Raji (cell line): Measurements from ENCODE around the gene PRRC2B.

Experiments used
- POLR2A ChIP-seq: IDR thresholded peaks from 2 replicates; pipeline ENCODE4 v1.6.1; 2011; ENCODE audit warnings: low read depth, low read length, control low read depth; ENCODE audit not compliant: insufficient read depth

PRRC2B gene

GRCh38 chr9:131481441-131482342 lies 87.8 kb downstream of the PRRC2B start:
- TF ChIP-seq POLR2A, result no peak

GRCh38 chr9:131482343-131483006 lies 88.6 kb downstream of the PRRC2B start:
- TF ChIP-seq POLR2A, result no peak

- TF ChIP-seq POLR2A, result no peak
Observed at GRCh38 chr9:131483319-131484050, 89.6 kb downstream of the PRRC2B start.

GRCh38 chr9:131484051-131484445 lies 90.2 kb downstream of the PRRC2B start:
- no peak for TF ChIP-seq POLR2A

DNA sequence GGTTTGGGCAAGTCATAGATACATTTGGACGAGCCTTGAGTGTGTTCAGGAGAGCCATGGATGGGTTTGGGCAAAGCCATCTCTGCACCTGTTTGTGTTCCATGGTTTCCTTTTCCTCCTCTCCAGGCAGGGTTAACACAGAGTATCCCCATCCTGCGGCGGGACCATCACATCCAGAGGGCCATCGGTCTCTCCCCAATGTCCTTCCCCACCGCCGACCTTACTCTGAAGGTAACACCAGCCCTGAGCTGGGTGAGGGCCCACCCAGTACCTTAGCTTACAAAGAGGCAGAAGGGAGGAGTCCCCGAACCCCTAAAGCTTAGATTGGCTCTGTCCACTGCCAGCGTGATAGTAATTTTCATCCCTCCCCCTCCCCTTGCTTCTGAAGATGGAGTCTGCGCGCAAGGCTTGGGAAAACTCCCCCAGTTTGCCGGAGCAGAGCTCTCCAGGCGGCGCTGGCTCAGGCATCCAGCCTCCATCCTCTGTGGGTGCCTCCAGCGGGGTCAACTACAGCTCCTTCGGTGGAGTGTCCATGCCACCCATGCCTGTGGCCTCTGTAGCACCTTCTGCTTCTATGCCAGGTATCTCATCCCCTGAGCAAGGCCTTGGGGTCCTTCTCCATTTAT lies 90.8 kb downstream of the PRRC2B start:
- TF ChIP-seq POLR2A, result no peak

- no peak for TF ChIP-seq POLR2A
Observed at GRCh38 chr9:131485206-131485605, 91.3 kb downstream of the PRRC2B start.

GRCh38 chr9:131485728-131486422 lies 92.0 kb downstream of the PRRC2B start:
- no peak for TF ChIP-seq POLR2A

DNA sequence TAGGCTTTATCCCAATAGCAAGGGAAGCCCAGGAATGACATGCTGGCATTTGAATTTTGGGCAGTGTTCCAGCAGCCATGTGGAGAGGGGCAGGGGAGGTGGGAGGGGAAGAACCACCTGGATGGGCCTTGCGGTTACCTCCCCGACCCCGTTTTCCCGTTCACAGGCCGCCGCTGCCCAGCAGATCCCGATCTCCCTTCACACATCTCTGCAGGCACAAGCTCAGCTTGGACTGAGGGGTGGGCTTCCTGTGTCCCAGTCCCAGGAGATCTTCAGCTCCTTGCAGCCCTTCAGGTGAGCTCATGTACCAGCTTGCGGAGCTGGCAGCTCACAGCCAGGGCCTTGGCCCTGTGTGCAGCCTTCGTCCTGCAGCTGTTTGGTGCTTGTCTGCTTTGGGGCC lies 93.1 kb downstream of the PRRC2B start:
- TF ChIP-seq POLR2A, result no peak

GRCh38 chr9:131487621-131488031 lies 93.7 kb downstream of the PRRC2B start:
- TF ChIP-seq POLR2A, result no peak

- TF ChIP-seq POLR2A, result no peak
Observed at GRCh38 chr9:131490514-131490913, 96.6 kb downstream of the PRRC2B start.

DNA sequence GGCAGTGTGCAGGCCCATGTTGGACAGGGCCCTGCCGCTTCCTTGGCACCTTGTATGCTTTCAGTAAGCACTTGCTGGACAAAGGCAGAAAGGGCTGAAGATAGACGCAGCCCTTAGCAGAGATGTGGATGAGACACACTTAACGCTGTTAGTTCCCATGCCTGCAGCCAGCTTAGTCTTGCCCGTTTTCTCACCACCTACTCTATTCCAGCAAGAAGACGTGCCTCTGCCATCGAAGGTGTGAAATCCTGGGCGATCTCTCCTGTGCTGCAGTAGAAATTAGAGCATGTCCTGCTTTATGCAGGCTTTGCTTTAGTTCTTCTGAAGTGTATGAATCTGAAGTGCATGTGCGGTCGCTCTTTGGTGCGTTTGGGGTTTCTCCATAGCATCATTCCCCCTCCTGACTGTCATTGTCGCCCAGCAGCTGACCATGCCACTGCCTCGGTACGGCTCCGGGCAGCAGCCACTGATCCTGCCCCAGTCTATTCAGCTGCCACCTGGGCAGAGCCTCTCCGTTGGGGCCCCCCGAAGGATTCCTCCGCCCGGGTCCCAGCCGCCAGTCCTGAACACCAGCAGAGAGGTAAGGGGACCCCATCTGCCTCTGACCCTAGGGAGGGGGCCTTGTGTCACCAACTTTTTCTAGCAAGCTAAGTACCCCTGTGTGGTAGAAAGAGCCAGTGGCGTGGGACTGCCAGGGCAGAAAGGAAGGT lies 97.3 kb downstream of the PRRC2B start:
- no peak for TF ChIP-seq POLR2A

- TF ChIP-seq POLR2A, result no peak
Observed at GRCh38 chr9:131492070-131492469, 98.2 kb downstream of the PRRC2B start.

- no peak for TF ChIP-seq POLR2A
Observed at GRCh38 chr9:131494296-131494870, 100.5 kb downstream of the PRRC2B start.

- TF ChIP-seq POLR2A, result no peak
Observed at GRCh38 chr9:131495785-131496184, 101.9 kb downstream of the PRRC2B start.

- TF ChIP-seq POLR2A, result no peak
Observed at GRCh38 chr9:131496844-131497405, 103.0 kb downstream of the PRRC2B start.
